ENCODE results near the gene MYADM.

GRCh38 chr19:53823380-53824120, 44.1 kb upstream of the MYADM start:
- TF ChIP-seq CTCF (IDR thresholded peaks at IDR 0.05) (no peak), POLR2A (IDR thresholded peaks at IDR 0.05) (no peak)

Measured in breast epithelium (tissue), 3 donors.